DOHH2 (cell line): ENCODE measurements around the gene CACNA1E.
"Not testable (repeated sequence)": the region's sequence is repeated elsewhere in the genome, so short reads cannot be mapped to it uniquely, and the experiment has no call there.

Source experiments
- H3F3A ChIP-seq: fragments of 200-600 bp; sonication (generic), shearing (Covaris generic); 2 replicates; pipeline ENCODE4 v1.6.0; 2016; ENCODE audit warnings: antibody characterized with exemption, mild to moderate bottlenecking; ENCODE audit not compliant: control insufficient read depth, insufficient read depth
- H3K27ac ChIP-seq: fragments of 200-600 bp; sonication (generic); 2 replicates; pipeline ENCODE4 v1.5.1; 2014; ENCODE audit warnings: low read depth, mild to moderate bottlenecking, low read length, moderate library complexity
- H3K27me3 ChIP-seq: fragments of 200-600 bp; sonication (generic); 2 replicates; pipeline ENCODE4 v1.6.1; 2014; ENCODE audit warnings: mild to moderate bottlenecking, low read length, mixed read lengths; ENCODE audit not compliant: control insufficient read depth
- H3K36me3 ChIP-seq: fragments of 200-600 bp; sonication (generic); 2 replicates; pipeline ENCODE4 v1.6.1; 2014; ENCODE audit warnings: mild to moderate bottlenecking, low read length, moderate library complexity, mixed read lengths; ENCODE audit not compliant: control insufficient read depth
- H3K4me1 ChIP-seq: fragments of 200-600 bp; sonication (generic); 2 replicates; pipeline ENCODE4 v1.6.1; 2014; ENCODE audit warnings: mild to moderate bottlenecking, low read length, mixed read lengths; ENCODE audit not compliant: control insufficient read depth
- H3K4me2 ChIP-seq: fragments of 200-600 bp; sonication (generic); 2 replicates; pipeline ENCODE4 v1.6.0; 2014; ENCODE audit warnings: mild to moderate bottlenecking, low read length, moderate library complexity
- H3K4me3 ChIP-seq: fragments of 200-600 bp; sonication (generic); 2 replicates; pipeline ENCODE4 v1.5.1; 2014; ENCODE audit warnings: mild to moderate bottlenecking, low read length, mixed read lengths
- H3K79me2 ChIP-seq: fragments of 200-600 bp; sonication (generic); 2 replicates; pipeline ENCODE4 v1.6.1; 2014; ENCODE audit warnings: mild to moderate bottlenecking, low read length, mixed read lengths; ENCODE audit not compliant: control insufficient read depth
- H3K9me2 ChIP-seq: fragments of 200-600 bp; sonication (generic); replicated peaks from 2 replicates; pipeline ENCODE4 v1.6.1; 2014; ENCODE audit warnings: mild to moderate bottlenecking, low read length, mixed read lengths; ENCODE audit not compliant: control insufficient read depth
- H3K9me3 ChIP-seq: fragments of 200-600 bp; sonication (generic); 2 replicates; pipeline ENCODE4 v1.6.1; 2014; ENCODE audit warnings: antibody characterized with exemption, low read length, mixed read lengths; ENCODE audit not compliant: control insufficient read depth, insufficient read depth
- H4K20me1 ChIP-seq: fragments of 200-600 bp; sonication (generic); 2 replicates; pipeline ENCODE4 v1.6.0; 2014; ENCODE audit warnings: low read depth, mild to moderate bottlenecking, antibody characterized with exemption, low read length, moderate library complexity; ENCODE audit not compliant: control insufficient read depth, insufficient read depth
- EZH2phosphoT487 ChIP-seq: fragments of 200-600 bp; sonication (generic); IDR thresholded peaks from 2 replicates; pipeline ENCODE4 v1.6.1; 2017; ENCODE audit warnings: borderline replicate concordance, mild to moderate bottlenecking, antibody characterized with exemption, low read length, moderate library complexity, mixed read lengths
- TF ChIP-seq, protein P1 (sequence below): fragments of 200-600 bp; sonication (generic); IDR thresholded peaks from one replicate; pipeline ENCODE4 v1.5.1; 2014; ENCODE audit warnings: antibody characterized with exemption, mild to moderate bottlenecking, low read depth, low read length; ENCODE audit not compliant: poor library complexity, severe bottlenecking

The CACNA1E gene

DNA sequence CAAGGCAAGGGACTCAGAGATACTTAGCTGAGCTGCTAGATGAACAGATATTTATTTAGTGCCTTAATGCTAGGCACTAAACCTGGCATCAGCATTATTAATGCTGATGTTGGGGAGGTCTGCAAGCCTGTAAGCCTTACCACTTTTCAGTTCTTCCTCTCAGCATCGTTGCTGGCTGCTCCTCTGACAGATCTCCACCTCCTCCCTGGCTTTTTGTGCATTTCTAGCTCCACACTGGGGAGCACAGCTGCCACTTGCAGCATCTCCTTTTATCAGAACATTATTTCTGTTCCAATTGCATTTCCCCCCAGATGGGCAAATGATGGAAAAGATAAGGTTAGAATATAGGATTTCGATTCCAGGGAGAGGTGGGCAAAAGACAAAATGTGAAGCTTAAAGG is 34.8 kb downstream of the CACNA1E start:
- H3K27me3 ChIP-seq: peaks cover 4% of the 10 kb centered on the region; the same call in 1 of the 2 replicates
- H3K4me2 ChIP-seq: no peak overlapping the region
- no peaks in the 10 kb centered on the region for H3K36me3 ChIP-seq
- H3K4me1 ChIP-seq: no peaks in the 10 kb centered on the region
- H3K9me2 ChIP-seq: no peaks in the 10 kb centered on the region
- H3K27ac ChIP-seq: no peak overlapping the region
- no peaks in the 10 kb centered on the region for H3F3A ChIP-seq
- TF ChIP-seq, protein P1, sequence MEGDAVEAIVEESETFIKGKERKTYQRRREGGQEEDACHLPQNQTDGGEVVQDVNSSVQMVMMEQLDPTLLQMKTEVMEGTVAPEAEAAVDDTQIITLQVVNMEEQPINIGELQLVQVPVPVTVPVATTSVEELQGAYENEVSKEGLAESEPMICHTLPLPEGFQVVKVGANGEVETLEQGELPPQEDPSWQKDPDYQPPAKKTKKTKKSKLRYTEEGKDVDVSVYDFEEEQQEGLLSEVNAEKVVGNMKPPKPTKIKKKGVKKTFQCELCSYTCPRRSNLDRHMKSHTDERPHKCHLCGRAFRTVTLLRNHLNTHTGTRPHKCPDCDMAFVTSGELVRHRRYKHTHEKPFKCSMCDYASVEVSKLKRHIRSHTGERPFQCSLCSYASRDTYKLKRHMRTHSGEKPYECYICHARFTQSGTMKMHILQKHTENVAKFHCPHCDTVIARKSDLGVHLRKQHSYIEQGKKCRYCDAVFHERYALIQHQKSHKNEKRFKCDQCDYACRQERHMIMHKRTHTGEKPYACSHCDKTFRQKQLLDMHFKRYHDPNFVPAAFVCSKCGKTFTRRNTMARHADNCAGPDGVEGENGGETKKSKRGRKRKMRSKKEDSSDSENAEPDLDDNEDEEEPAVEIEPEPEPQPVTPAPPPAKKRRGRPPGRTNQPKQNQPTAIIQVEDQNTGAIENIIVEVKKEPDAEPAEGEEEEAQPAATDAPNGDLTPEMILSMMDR: no peak
- no peak for TF ChIP-seq EZH2phosphoT487
- H4K20me1 ChIP-seq: no peaks in the 10 kb centered on the region; the same call in 1 of the 2 replicates
- no peaks in the 10 kb centered on the region for H3K9me3 ChIP-seq
- H3K4me3 ChIP-seq: no peak overlapping the region
- H3K79me2 ChIP-seq: no peaks in the 10 kb centered on the region

DNA sequence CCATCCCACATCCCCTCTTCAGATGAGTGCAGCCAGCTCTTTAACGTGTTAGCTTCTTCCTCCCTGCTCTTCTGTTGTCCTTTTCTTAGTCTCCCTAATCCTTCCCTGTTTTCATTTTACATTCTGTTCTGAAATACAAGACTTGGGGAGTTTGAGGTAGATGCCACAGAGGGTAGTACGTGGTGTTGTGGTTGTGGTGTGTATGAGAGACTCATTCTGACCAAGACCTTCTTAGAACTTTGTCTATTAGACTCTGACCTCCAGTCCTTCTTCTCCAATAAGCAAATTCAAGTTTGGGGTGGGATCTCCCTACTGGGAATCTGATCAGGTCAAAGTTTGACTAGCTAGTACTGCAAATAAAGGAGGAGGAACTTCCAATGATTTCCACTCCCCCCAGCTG is 39.5 kb downstream of the CACNA1E start:
- no peak for TF ChIP-seq EZH2phosphoT487
- TF ChIP-seq, protein P1: no peak
- no peak overlapping the region for H3K27ac ChIP-seq
- H3K9me2 ChIP-seq: no peaks in the 10 kb centered on the region
- no peaks in the 10 kb centered on the region for H4K20me1 ChIP-seq
- no peaks in the 10 kb centered on the region for H3K4me1 ChIP-seq
- no peaks in the 10 kb centered on the region for H3K79me2 ChIP-seq
- no peaks in the 10 kb centered on the region for H3K36me3 ChIP-seq
- no peak overlapping the region for H3K4me3 ChIP-seq
- H3F3A ChIP-seq: no peaks in the 10 kb centered on the region
- H3K4me2 ChIP-seq: no peak overlapping the region
- H3K9me3 ChIP-seq: no peaks in the 10 kb centered on the region
- H3K27me3 ChIP-seq: 0 out of 2 replicates have a peak, but pooled peaks cover 4% of the 10 kb centered on the region

DNA sequence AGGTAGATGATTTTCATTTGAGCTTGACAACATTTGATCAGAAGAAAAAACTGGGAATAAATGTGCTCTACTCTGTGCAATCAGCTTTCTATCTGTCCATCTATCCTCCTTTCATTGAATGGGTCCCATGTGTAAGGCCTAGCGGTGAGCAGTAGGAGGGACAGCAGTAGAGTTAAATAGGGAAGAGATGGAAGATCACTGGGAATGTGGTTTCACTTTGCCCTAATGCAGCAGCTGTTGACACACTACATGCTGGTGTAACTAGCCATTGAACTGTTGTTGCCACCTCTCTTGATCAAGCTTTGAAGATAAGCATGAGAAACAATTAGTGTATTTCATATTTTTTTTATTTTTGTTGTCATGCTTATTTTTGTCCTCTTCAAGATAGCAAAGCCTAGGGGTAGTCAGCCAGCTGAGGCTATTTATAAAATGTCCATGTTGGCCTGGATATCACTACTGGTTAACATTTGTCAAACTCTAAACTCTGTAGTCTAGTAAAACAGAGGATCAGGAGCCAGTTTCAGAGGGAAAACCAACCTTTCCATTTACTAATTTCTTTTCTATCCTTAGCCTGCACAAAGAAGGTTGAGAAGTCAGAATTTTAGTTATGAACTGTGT is 41.9 kb downstream of the CACNA1E start:
- TF ChIP-seq EZH2phosphoT487: no peak
- TF ChIP-seq, protein P1: no peak
- Histone ChIP-seq H3K36me3 (no peaks in the 10 kb centered on the region), H3K9me3 (0 out of 2 replicates have a peak, but pooled peaks cover 7% of the 10 kb centered on the region), H3K4me2 (no peak overlapping the region), H3K4me1 (no peaks in the 10 kb centered on the region), H4K20me1 (no peaks in the 10 kb centered on the region), H3K27me3 (0 out of 2 replicates have a peak, but pooled peaks cover 4% of the 10 kb centered on the region), H3F3A (no peaks in the 10 kb centered on the region), H3K9me2 (no peaks in the 10 kb centered on the region), H3K27ac (no peak overlapping the region), H3K79me2 (no peaks in the 10 kb centered on the region), H3K4me3 (no peak overlapping the region)

DNA sequence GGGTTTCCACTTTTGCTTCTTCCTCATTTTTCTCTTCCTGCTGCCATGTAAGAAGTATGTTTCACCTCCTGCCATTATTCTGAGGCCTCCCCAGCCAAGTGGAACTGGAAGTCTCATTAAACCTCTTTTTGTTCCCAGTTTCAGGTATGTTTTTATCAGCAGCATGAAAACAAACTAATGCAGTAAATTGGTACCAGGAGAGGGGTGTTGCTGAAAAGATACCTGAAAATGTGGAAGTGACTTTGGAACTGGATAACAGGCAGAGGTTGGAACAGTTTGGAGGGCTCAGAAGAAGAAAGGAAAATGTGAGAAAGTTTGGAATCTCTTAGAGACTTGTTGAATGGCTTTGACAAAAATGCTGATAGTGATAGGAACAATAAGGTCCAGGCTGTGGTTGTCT is 44.9 kb downstream of the CACNA1E start:
- H3K36me3 ChIP-seq, H3K9me3 ChIP-seq, H3K27ac ChIP-seq, H3K9me2 ChIP-seq, H3K79me2 ChIP-seq, H3F3A ChIP-seq, H4K20me1 ChIP-seq, H3K27me3 ChIP-seq, H3K4me2 ChIP-seq, H3K4me1 ChIP-seq, H3K4me3 ChIP-seq: not testable (repeated sequence)
